NCI-H1092 (cell line): Measurements from ENCODE around the gene BFSP2.
"Not testable (repeated sequence)": the region's sequence is repeated elsewhere in the genome, so short reads cannot be mapped to it uniquely, and the experiment has no call there.

Experiments
- DNase-seq: peaks from one replicate; lab custom pipeline; 2025; lab: John Stamatoyannopoulos, UW

The BFSP2 gene

DNA sequence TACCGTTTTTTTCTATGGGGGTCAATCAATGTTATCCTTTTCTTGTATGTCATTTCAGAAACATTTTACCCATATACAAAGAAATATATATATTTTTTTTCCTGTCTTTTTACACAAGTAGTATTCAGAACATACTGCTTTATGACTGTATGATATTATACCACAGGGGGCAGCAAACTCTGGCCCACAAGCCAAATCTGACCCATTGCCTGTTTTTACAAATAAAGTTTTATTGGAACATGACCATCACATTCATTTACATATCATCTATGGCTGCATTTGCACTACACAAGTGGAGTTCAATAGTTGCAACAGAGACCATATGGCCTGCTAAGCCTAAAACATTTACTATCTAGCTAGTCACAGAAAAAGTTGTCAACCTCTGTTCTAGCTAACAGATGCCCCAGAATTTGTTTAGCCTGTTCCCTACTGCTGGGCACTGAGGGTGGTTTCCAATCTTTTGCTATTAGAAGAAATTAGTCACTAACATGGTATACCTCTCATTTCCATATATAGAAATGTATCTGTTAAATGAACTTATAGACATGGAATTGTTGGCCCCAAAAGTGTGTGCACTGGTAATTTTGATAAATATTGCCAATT lies 57.7 kb downstream of the BFSP2 start:
- DNase-seq: no peak

DNA sequence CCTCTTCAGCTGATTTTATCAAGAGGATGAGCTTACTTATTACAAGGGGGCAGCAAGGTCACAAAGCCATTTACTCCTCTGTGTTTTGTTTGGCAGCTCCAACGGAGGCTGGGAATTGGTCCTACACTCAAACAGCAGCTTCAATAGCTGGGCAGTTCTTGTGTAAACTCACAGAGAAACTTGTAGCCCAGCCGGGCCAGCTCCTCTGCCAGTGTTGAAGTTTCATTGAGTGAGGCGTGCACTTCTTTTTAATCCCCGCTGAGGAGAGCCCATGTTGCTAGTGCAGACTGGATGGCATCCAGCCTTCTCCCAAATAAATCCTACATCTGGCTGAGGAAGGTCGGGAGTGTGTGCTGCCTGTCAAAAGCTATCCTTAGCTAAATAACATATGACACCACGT lies 59.5 kb downstream of the BFSP2 start:
- DNase-seq: peak; percentile 62

DNA sequence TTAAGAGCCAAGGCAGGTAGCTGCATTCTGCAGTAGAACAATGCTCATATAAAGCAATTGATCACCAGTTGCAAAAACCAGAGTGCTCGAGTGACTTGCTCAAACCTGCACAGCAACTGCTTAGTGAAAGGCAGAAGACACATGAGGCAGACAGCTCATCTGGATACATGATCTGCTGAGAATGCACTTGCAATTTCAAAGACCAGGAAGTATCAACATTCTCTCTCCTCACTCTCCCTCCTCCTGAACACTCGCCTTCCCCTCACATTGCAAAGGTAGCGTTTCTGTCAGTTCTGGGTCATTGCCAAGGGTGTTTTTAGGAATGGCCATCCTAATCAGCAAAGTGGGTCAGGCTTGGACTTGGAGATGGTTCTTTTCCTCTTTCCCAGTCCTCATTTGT lies 61.0 kb downstream of the BFSP2 start:
- no peak for DNase-seq

DNA sequence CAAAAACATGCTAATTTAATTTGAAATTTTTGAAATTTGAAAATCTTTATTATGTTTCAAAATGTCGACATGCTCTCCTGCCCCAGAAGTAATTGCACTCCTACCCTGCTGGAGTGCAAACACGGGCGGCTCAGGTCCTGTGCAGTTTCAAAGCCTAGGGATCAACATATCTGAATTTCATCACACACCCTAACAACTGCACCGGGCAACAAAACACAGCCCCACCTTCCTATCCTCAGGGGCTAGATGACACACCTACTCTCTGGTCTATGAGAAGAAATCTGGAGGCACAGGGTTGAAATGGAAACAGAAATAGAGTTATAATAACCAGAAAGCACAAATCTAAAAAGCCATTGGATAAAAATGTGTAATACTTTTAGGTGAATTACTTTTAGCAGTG lies 61.4 kb downstream of the BFSP2 start:
- DNase-seq: no peak

DNA sequence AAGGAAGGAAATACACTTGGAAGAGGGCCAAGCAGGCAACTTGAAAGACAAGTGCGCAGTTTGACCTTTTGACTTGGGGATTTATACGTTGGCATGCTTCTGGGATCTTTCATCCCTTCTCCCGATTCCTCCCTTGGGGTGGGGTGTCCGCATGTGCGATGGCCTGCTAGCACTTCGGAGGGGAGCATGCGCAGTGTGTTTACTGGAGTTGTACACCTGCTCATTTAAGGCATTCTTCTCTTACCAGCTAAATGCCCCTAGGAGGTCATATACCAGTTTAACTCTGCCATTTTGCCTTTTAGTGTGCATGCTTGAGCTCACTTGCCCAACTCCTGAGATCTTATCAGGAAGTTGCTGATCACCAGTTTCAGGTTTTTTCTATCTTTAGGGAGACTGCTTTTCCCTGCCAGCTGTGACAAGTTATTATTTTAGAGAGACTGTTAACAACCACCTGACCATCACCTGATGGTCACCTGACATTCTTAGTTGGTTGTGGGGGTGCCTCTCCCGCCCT lies 63.5 kb downstream of the BFSP2 start:
- no peak for DNase-seq

DNA sequence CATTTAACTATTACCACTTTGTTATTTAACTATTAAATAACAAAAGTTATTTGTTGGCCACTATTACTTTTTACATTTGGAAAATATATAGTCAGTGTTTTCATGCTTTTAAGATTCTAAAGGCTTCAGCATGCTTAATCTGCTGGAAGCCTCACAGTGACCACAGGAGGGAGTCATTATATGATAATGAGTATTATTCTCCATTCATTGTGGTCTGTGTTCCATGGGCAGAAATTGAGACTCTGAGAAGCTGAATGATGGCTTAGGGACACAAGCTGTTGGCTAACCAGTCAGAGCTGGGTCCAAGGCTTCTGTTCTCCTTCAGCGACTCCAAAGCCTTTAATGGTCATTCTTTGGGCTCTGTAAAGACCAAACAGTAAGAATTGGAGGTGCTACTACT lies 64.7 kb downstream of the BFSP2 start:
- no peak for DNase-seq

DNA sequence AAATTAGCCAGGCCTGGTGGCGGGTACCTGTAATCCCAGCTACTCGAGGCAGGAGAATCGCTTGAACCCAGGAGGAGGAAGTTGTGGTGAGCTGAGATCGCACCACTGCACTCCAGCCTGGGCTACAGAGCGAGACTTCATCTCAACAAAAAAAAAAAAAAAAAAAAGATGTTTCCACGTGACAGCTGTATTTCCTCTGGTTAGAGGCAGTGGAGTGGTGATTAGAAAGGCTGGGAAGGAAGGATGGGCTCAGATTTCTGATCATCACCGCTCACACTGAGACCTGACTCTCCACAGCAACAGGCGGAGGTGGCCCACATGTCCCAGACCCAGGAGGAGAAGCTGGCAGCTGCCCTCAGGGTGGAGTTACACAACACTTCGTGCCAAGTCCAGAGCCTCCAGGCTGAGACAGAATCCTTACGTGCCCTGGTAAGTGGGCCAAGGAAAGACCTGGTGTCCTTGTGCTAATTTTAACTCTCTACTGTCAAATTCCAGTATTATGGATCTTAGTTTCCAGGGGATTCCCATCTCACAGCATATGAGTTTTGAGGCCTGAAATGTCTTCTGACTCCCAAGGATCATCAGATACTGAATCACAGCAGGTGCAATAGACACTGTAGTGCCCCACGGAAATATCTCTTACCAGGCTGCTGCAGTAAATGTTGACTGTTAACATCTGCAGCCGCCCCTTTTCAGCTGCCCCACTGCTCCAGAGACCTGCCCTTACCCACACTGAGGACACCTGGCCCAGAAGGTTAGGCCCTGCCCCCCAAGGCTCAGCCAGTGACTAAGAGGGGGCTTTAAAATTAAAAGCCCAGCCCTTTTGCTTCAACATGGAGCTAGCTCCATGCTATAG lies 66.9 kb downstream of the BFSP2 start:
- no peak for DNase-seq

DNA sequence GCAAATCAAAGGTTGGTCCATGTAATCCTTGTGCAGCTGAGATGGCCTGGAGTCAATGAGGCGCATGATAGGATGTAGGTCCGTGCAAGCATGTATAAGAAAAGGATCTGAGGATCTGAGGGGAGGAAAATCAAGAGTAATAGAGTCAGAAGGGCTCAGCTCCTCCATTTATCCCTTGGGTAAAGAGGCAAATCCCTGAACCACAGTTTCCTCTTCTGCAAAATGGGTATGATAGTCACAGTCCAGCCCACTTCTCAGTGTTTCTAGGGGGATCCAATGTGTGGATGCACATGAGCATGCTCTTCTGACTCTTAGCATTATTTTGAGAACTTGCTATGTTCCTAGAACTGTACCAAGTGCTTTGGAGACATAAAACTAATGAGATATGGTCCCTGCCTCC lies 67.9 kb downstream of the BFSP2 start:
- no peak for DNase-seq

DNA sequence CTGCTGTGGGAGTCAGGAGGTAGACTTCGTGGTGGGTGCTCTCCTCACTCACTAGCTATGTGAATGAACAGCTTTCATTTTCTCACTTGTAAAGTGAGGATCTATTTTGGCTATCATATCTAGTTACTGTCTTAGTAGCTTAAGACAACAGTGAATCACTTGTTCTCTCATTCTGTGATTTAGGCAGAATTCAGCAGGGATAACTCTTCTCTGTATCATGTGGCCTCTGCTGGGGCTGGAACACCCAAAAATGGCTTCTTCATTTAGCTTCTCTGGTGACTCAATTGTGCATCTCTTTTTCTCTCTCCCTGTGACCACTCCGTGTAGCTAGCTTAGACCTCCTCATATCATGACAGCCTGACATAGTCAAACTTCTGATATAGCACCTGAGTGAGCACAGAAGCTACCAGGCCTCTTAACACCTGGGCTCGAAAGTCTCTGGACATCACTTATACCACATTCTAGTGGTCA lies 68.4 kb downstream of the BFSP2 start:
- DNase-seq: no peak

DNA sequence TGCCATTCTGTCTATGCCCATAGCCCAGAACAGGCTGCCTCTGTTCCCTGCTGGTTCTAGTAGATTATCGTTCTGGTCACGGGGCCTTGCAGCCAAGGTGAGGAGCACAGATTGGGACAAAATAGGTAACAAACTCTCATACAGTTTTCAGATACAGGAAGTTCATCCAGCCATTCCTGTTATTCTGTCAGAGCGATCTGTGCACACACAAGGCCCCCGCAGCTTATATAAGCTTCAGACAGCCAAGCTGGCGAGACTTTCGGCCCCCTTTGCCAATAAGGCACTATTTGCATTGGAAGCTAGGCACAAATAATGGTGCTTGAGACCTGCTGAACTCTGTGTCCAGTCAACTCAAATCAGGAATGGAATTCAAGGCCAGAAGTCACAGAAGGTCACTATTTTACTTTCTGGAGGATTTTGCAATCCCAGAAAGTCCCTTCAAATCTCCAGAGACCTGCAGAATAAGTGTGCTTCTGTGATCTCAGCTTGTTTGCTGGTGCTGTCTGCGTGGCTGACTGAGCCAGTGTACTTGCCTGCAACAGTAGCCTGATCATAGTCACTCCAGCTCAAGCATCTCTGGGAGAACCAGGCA lies 69.4 kb downstream of the BFSP2 start:
- no peak for DNase-seq

DNA sequence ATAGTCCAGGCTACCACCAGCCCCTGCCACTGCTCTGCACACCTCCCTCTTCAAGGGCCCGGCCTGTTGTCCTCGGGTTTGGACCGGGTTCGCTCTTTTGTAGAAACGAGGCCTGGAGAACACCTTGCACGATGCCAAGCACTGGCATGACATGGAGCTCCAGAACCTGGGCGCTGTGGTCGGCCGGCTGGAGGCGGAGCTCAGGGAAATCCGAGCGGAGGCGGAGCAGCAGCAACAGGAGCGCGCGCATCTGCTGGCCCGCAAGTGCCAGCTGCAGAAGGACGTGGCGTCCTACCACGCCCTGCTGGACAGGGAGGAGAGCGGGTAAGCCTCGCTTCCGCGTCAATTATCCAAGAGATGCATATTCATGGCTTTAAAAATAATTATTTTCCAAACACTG lies 72.4 kb downstream of the BFSP2 start:
- DNase-seq: no peak

DNA sequence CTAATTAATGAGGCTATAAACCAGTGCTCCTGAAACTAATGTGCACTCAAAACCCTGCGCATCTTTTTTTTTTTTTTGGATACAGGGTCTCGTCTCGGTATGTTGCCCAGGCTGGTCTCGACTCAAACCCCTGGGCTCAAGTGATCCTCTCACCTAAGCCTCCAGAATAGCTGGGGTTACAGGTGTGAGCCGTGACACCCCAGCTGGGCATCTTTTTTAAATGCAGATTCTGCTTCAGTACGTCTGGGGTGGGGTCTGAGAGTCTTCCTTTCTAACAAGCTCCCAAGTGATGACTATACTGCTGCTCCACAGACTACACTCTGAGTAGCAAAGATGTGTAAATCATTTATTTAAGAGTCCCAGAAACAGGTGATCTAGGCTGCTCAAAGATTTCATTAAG lies 73.0 kb downstream of the BFSP2 start:
- no peak for DNase-seq

DNA sequence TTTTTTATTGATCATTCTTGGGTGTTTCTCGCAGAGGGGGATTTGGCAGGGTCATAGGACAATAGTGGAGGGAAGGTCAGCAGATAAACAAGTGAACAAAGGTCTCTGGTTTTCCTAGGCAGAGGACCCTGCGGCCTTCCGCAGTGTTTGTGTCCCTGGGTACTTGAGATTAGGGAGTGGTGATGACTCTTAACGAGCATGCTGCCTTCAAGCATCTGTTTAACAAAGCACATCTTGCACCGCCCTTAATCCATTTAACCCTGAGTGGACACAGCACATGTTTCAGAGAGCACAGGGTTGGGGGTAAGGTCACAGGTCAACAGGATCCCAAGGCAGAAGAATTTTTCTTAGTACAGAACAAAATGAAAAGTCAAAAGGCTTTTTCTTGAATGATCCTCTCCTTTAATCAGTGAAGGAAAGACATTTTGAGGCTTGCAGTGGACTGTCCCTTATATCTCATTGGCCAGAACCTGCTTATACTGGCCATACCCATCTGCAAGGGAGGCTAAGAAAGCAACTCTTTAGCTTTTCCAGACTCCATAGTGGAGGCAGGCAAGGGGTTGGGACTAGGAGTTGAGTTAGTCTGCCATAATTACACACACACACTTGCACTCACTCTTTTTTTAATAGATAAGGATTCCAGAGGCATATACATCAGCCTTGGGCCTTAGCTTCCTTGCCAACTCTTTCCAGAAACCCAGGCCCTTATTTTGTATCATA lies 73.8 kb downstream of the BFSP2 start:
- not testable (repeated sequence) for DNase-seq

DNA sequence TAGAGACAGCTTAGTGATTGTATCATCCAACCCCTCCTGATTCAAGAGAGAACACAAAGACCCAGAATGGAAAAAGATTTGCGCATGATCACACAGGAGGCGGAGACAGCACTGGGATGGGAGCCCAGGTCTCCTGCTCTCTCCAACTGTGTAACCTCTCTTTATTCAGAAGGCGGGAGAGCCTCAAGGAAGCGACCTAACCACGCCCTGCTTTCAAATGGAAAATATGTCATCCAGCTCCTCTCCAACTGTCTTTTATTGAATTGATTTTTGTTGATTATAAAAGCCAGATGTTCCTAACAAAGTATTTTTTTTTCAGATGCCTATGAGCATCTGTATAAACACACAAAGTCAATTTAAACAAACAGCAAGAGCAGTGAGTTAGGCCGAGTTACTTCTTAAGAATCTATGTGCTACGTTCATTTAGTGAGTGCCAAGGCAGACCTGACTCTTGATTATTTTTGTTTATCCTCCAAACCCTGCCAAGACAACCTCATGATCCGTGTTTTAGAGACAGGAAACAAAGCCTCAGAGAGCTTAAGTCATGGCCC lies 74.5 kb downstream of the BFSP2 start:
- no peak for DNase-seq

DNA sequence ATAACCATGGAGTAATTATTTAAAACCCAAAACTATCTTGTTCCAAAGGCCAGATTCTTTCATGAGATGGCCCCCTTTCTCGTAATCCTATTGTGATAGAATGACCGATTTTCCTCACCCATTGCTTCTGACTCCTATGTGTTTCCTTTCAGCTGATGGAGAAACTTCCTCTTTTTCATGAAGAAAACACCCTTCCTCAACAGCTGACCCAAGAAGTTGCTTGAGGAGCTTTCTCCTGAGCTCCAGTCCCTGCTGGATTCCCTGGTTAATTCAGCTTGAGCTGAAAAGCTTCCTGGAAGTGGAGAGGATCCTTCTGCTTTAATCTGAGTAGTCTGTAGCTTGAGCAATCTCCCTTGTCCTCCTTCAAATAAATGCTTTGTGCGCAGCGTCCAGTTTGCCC lies 75.0 kb downstream of the BFSP2 start:
- no peak for DNase-seq

DNA sequence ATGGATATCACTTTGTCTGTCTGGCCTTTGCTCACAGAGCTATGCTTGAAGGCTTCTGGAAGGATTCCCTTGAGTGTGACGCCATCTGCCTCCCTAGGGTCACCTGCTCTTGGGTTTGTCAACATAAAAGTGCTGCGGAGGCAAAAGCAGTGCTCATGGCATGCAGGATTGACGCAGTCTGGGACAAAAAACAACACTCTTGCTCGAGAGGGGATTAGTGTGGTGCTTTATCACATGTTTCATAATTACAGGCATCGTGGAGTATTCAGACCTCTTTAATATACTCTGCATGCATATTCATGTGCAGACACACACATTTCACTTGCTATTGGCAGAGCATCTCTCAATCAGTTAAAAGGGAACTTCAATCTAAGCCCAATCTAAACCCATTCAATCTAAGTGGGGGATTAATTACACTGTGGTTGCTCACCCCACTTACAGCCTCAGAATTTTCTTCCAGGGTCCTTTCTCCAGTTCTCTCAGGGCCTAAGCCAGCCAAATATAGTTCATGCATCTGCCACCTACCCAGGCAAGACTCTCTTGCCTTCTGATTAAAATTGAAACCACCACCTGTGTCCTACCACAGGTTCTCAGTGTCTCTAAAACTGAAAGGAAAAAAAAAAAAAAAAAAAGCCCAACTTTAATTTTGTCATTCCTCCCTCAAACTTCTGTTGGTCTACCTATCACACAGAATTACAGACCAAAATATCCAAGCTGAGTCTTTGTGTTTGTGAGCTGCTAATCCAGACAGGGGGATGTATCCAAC lies 75.6 kb downstream of the BFSP2 start:
- no peak for DNase-seq

DNA sequence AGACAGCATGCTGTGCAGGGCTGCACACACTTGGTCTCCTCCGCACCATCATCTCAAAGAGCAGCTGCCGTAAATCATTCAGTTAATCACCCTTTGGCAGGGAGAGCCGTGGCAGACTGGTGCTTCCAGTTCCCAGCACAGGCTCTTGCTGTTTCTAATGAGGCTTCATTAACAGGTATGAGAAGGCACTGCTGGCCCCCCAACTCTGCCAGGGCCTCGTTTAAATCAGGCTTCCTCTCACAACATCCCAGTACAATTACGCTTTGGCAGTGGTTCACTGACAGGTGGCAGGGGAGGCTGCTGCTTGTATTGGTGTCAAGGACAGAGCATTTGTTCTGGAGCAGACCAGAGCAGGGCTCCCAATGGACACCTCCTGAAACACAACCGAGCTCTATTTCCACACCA lies 77.1 kb downstream of the BFSP2 start:
- peak; percentile 84 for DNase-seq

DNA sequence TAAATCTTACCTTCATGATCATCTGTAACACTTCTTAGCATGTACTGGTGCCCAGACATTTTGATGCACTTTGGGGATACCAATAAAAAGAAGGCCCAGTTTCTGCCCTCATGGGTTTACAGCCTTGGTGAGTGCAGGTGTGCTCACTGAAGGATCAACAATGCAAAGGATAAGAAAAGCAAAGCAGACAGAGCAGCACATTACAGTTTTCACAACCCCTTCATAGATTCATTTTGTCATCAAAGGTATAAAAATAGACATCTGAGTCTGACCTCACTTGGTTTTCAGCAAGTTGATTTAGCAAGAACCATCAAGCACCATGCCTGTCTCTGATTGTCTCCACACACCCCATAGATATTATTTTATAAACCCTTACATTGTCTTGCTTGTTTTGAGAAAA lies 77.6 kb downstream of the BFSP2 start:
- no peak for DNase-seq

DNA sequence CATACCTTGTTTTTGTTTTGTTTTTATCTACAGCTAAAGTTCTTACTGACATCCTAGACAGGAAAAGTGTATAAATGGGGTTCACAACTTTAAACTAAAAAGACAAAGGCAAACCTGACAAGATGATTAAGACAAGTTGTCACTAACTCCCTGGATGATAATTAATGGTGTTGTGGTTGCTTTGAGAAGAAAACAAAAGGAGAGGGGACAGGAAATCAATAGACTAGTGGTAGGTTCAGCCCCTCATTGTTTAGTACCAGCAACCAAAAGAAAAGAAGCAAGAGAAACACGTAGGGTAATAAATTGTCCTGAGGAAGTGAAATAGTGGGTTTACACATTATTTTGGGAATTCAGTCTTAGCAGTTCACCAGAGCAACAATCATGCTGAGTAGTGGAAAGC lies 78.8 kb downstream of the BFSP2 start:
- no peak for DNase-seq

DNA sequence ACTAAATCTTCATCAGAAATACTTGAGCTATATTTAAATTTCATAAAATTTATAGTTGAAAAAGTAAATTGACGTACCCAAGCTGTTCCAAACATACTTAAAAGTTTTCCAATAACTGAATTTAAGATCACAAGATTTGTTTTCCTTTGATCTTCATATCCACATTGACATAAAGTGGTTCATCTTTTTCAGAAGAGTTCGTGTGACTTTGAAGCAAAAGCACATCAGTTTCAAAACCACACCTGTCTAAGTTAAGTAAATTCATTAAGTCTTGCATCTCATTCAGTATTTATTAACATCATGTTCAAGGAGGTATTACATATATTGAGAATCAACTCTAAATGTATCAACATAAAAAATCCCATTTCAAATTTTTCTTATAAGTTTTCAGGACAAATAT lies 79.5 kb downstream of the BFSP2 start:
- DNase-seq: no peak

DNA sequence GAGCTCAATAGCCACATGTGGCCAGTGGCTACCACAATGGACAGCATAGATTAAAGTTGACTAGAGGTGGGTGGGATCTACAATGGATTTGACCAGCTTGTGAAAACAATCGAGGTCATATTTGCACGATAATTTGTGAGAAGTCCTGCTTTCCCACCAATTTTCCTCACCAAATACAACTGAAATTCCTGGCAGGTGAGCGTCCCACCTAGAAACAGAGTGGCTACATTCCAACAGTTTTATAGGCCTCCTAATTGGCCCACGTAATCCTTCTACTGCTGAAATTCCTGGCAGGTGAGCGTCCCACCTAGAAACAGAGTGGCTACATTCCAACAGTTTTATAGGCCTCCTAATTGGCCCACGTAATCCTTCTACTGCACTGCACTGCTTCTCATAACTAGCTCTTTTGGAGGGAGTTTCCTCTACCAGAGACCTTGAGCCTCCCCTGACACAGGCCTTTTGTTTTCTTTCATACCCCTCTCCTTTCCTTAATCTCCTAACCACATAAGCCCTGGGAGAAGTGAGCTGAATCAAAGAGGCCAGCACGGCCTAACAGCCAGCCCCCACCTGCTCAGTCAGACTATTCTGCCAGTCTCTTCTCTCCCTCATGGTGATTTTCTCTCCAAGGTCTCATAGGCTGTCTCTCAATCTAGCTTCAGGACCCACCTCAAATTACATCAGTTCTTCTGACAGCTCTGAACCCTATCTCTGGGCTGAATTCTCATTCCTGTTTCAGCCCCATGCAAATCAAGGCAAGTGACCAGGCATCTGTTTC lies 80.2 kb downstream of the BFSP2 start:
- no peak for DNase-seq
